BLaER1 treated with 17β-estradiol and CSF1 and Interleukin-3, amounts not matched to agents 10 nM and 100 nM (cell line): ENCODE data around the gene OR10G2.

Experiments used
- H3K27ac ChIP-seq, 11 experiments: shearing (Covaris generic); formaldehyde crosslinking; 2 replicates each; pipeline ENCODE4 v1.8.1; 2022
- H3K27me3 ChIP-seq, 11 experiments: shearing (Covaris generic); formaldehyde crosslinking; 2 replicates each; pipeline ENCODE4 v1.8.1; 2022
- H3K36me3 ChIP-seq, 11 experiments: shearing (Covaris generic); formaldehyde crosslinking; 2 replicates each; pipeline ENCODE4 v1.8.1; 2022
- H3K4me1 ChIP-seq, 10 experiments: shearing (Covaris generic); formaldehyde crosslinking; 2 replicates each; pipeline ENCODE4 v1.8.1; 2022
- H3K4me2 ChIP-seq, 11 experiments: shearing (Covaris generic); formaldehyde crosslinking; 2 replicates each; pipeline ENCODE4 v1.8.1; 2022
- H3K4me3 ChIP-seq, 10 experiments: shearing (Covaris generic); formaldehyde crosslinking; 2 replicates each; pipeline ENCODE4 v1.8.1; 2022
- H3K9ac ChIP-seq, 11 experiments: shearing (Covaris generic); formaldehyde crosslinking; 2 replicates each; pipeline ENCODE4 v1.8.1; 2022
- H3K9me3 ChIP-seq, 11 experiments: shearing (Covaris generic); formaldehyde crosslinking; replicated peaks in 1 of 11; 2 replicates each; pipeline ENCODE4 v1.8.1; 2022
- H4K20me1 ChIP-seq, 11 experiments: shearing (Covaris generic); formaldehyde crosslinking; 2 replicates each; pipeline ENCODE4 v1.8.1; 2022
- Cebpa-rat ChIP-seq, 11 experiments: shearing (Covaris generic); IDR thresholded peaks; 2 replicates each; pipeline ENCODE4 v1.8.1; 2022

OR10G2 gene, protein sequence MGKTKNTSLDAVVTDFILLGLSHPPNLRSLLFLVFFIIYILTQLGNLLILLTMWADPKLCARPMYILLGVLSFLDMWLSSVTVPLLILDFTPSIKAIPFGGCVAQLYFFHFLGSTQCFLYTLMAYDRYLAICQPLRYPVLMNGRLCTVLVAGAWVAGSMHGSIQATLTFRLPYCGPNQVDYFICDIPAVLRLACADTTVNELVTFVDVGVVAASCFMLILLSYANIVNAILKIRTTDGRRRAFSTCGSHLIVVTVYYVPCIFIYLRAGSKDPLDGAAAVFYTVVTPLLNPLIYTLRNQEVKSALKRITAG

GRCh38 chr14:21634840-21635239 lies at the start of gene OR10G2:
TSS of gene OR10G2 (minus strand) at chr14:21634940. CDS start at chr14:21634842, 98 bp downstream.
- no peak within 1 kb of the TSS for H3K4me3 ChIP-seq
- no peak for TF ChIP-seq Cebpa-rat (IDR thresholded peaks at IDR 0.05)
- no peak within 1 kb of the TSS for H3K9ac ChIP-seq
- no peaks in the 10 kb centered on the region for H3K27me3 ChIP-seq
- H3K4me1 ChIP-seq: no peaks in the 10 kb centered on the region
- H4K20me1 ChIP-seq: no peaks in the 10 kb centered on the region
- no peaks in the 10 kb centered on the region for H3K36me3 ChIP-seq
- no peak within 1 kb of the TSS for H3K27ac ChIP-seq
- H3K9me3 ChIP-seq: peaks cover 0 to 11% (median 6%) of the 10 kb centered on the region in 11 experiments; a peak in 8 of 22 replicates
- no peak within 1 kb of the TSS for H3K4me2 ChIP-seq

DNA sequence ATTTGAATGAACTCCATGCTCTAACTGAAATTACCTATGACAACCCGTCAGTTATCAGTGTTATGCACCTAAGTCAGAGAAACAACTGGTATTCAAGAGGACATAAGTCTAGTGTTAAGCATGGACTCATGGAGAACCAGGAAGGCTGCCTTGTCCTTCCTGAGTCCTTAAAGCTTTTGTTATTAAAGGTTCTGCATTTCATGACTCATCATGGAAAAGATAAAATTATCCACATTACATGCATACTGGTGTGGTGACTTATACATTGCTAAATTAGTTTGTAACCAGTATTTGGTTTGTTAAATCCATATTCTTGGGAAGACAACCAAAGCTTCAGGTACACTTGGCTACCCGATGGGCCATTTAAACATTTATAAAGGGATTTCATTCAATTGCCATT lies 45.3 kb upstream of the OR10G2 start:
- Histone ChIP-seq H4K20me1 (no peaks in the 10 kb centered on the region), H3K4me1 (no peaks in the 10 kb centered on the region), H3K36me3 (no peaks in the 10 kb centered on the region), H3K4me3 (no peak overlapping the region), H3K9me3 (peaks cover 13 to 24% (median 17%) of the 10 kb centered on the region in 11 experiments), H3K4me2 (no peak overlapping the region), H3K27me3 (no peaks in the 10 kb centered on the region), H3K27ac (no peak overlapping the region), H3K9ac (no peak overlapping the region)
- no peak for TF ChIP-seq Cebpa-rat (IDR thresholded peaks at IDR 0.05)

GRCh38 chr14:21675566-21675965 lies 40.8 kb upstream of the OR10G2 start:
- H3K4me3 ChIP-seq: no peak overlapping the region
- H3K9me3 ChIP-seq: peaks cover 18 to 36% (median 22%) of the 10 kb centered on the region in 11 experiments

GRCh38 chr14:21673718-21674117 lies 39.0 kb upstream of the OR10G2 start, which contains the start of gene OR4E1:
TSS of gene OR4E1 (minus strand) at chr14:21673818. CDS start at chr14:21670935, 2,883 bp downstream.
- Histone ChIP-seq H3K27me3 (no peaks in the 10 kb centered on the region), H3K4me1 (no peaks in the 10 kb centered on the region), H4K20me1 (no peaks in the 10 kb centered on the region), H3K4me2 (no peak within 1 kb of the TSS), H3K4me3 (no peak within 1 kb of the TSS), H3K9ac (no peak within 1 kb of the TSS), H3K27ac (no peak within 1 kb of the TSS), H3K36me3 (no peaks in the 10 kb centered on the region), H3K9me3 (peaks cover 18 to 36% (median 22%) of the 10 kb centered on the region in 11 experiments)
- TF ChIP-seq Cebpa-rat (IDR thresholded peaks at IDR 0.05): no peak

More at GRCh38 chr14:21675566-21675965, 40.8 kb upstream of the OR10G2 start:
- Histone ChIP-seq H3K36me3 (no peaks in the 10 kb centered on the region), H3K4me2 (no peak overlapping the region), H3K4me1 (no peaks in the 10 kb centered on the region), H3K27ac (no peak overlapping the region), H3K9ac (no peak overlapping the region), H4K20me1 (no peaks in the 10 kb centered on the region), H3K27me3 (no peaks in the 10 kb centered on the region)
- TF ChIP-seq Cebpa-rat (IDR thresholded peaks at IDR 0.05): no peak

DNA sequence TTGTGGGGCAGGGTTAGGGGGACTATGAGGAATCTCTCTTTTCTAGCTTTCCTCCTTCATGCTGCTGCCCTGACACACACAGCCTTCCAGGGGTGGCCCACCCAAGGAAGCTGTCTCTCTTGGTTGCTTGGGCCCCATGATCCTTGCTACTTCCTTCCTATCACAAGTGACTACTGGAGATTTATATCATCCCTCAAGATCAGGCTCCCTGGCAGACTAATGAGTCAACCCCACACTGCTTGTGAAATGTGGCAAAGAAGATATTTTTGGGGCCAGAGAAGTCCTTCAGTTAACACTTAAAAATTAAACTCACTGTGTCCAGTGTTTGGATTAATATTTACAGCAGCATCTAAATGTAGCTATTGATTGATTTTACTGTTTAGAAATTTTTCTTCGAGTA lies 37.4 kb upstream of the OR10G2 start:
- H3K27me3 ChIP-seq: no peaks in the 10 kb centered on the region
- H3K4me1 ChIP-seq: no peaks in the 10 kb centered on the region
- peaks cover 18 to 32% (median 22%) of the 10 kb centered on the region in 11 experiments for H3K9me3 ChIP-seq
- no peak overlapping the region for H3K4me3 ChIP-seq
- TF ChIP-seq Cebpa-rat (IDR thresholded peaks at IDR 0.05): no peak
- H3K4me2 ChIP-seq: no peak overlapping the region
- H3K36me3 ChIP-seq: no peaks in the 10 kb centered on the region
- H3K9ac ChIP-seq: no peak overlapping the region
- no peak overlapping the region for H3K27ac ChIP-seq
- H4K20me1 ChIP-seq: no peaks in the 10 kb centered on the region

DNA sequence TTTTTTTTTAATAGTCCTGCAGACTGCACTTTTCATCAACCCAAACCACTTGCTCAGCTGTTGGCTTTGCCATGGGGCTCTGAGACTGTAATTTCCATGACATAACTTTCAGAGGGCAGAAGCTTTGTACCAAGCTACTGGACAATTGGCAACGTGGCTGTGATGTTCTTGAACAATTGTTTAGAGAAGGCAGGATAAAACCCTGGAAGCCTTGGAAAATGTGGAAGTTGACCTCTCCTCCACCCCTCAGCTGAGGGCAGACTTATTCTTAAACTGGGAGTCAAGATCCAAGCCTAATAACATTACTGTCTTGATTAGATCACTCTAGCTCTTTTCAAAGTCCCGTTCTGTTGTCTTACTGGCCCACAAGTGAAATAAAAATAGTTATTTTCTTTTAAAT lies 36.6 kb upstream of the OR10G2 start:
- no peak overlapping the region for H3K27ac ChIP-seq
- TF ChIP-seq Cebpa-rat (IDR thresholded peaks at IDR 0.05): no peak

DNA sequence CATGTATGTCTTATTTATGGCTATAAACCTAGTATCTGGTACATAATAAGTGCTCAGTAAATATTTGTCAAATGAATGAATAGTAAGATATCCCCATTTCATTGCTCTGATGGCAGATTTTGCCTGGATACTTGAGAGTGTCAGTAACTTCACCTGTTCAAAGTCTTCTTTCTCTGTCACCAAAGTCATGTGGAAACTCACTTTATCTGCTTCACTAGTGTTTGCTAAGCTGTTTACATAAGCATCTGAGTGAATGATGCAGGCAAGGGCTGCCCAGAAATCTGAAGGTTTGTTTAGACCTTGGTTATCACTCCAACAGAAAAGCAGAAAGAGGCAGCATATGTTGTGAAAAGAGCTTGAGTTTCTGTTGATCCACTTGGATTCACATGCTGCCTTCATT lies 34.5 kb upstream of the OR10G2 start:
- Histone ChIP-seq H3K9me3 (peaks cover 0 to 10% (median 4%) of the 10 kb centered on the region in 11 experiments; a peak in 11 of 22 replicates), H3K9ac (no peak overlapping the region), H3K27ac (no peak overlapping the region), H3K4me1 (no peaks in the 10 kb centered on the region), H3K4me2 (no peak overlapping the region), H3K4me3 (no peak overlapping the region), H4K20me1 (no peaks in the 10 kb centered on the region), H3K27me3 (no peaks in the 10 kb centered on the region), H3K36me3 (no peaks in the 10 kb centered on the region)
- no peak for TF ChIP-seq Cebpa-rat (IDR thresholded peaks at IDR 0.05)

More for the DNA sequence above, 36.6 kb upstream of the OR10G2 start:
- Histone ChIP-seq H3K4me2 (no peak overlapping the region), H3K4me1 (no peaks in the 10 kb centered on the region), H3K27me3 (no peaks in the 10 kb centered on the region), H3K4me3 (no peak overlapping the region), H3K9ac (no peak overlapping the region), H3K36me3 (no peaks in the 10 kb centered on the region), H4K20me1 (no peaks in the 10 kb centered on the region), H3K9me3 (peaks cover 16 to 25% (median 21%) of the 10 kb centered on the region in 11 experiments)

DNA sequence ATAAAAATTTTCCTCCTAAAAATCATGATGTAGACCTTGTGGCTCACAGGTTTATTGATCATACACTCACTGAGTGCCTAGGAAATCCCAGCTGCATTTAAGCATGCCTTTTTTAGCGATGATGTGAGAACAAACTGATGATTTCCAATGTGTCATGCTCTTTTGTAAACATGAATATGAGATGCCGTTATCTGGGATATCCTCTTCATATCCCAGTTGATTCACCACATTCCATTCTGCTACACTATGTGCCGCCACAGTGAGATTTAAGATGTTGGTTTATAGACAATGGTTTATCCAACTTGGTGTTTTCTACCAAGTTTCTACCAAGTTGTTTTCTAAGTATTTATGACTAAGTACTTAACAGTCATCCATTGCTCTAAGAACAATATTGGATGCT lies 33.6 kb upstream of the OR10G2 start:
- H3K27me3 ChIP-seq: no peaks in the 10 kb centered on the region
- no peaks in the 10 kb centered on the region for H4K20me1 ChIP-seq
- H3K4me1 ChIP-seq: no peaks in the 10 kb centered on the region
- no peak overlapping the region for H3K9ac ChIP-seq
- no peaks in the 10 kb centered on the region for H3K36me3 ChIP-seq
- H3K27ac ChIP-seq: no peak overlapping the region
- TF ChIP-seq Cebpa-rat (IDR thresholded peaks at IDR 0.05): no peak
- H3K9me3 ChIP-seq: peaks cover 0 to 14% (median 12%) of the 10 kb centered on the region in 11 experiments; a peak in 12 of 22 replicates
- no peak overlapping the region for H3K4me3 ChIP-seq
- no peak overlapping the region for H3K4me2 ChIP-seq

- Histone ChIP-seq H3K4me2 (no peak overlapping the region), H3K36me3 (no peaks in the 10 kb centered on the region), H3K4me3 (no peak overlapping the region), H3K9me3 (no peaks in the 10 kb centered on the region; a peak in 2 of 22 replicates), H3K4me1 (peaks cover 0 to 7% (median 6%) of the 10 kb centered on the region in 10 experiments; a peak in 13 of 20 replicates), H3K27ac (no peak overlapping the region), H4K20me1 (no peaks in the 10 kb centered on the region), H3K9ac (no peak overlapping the region), H3K27me3 (no peaks in the 10 kb centered on the region)
- TF ChIP-seq Cebpa-rat (IDR thresholded peaks at IDR 0.05): no peak
These were observed 22.2 kb upstream of the OR10G2 start for GRCh38 chr14:21656980-21657379.

DNA sequence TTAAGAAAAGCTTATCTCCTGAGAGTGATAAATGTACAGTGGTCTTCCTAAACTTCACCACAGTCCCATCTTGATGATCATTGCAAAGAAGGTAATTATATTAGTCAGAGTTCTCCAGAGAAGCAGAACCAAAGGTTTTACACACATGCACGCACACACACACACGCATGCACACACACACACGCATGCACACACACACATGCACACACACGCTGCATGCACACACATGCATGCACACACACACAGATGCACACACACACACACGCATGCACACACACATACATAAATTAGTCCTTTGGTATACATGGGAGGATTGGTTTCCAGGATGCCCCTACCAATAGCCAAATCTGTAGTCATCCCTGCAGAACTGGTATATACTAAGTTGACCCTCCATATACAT lies 19.5 kb upstream of the OR10G2 start:
- H3K9ac ChIP-seq: no peak overlapping the region
- no peaks in the 10 kb centered on the region for H3K36me3 ChIP-seq

More for the DNA sequence above, 19.5 kb upstream of the OR10G2 start:
- no peak overlapping the region for H3K4me2 ChIP-seq
- peaks cover 0 to 7% (median 6%) of the 10 kb centered on the region in 10 experiments; a peak in 13 of 20 replicates for H3K4me1 ChIP-seq
- no peak overlapping the region for H3K4me3 ChIP-seq
- H3K27ac ChIP-seq: no peak overlapping the region
- TF ChIP-seq Cebpa-rat (IDR thresholded peaks at IDR 0.05): no peak
- no peaks in the 10 kb centered on the region for H4K20me1 ChIP-seq
- H3K9me3 ChIP-seq: no peaks in the 10 kb centered on the region; a peak in 2 of 22 replicates
- no peaks in the 10 kb centered on the region for H3K27me3 ChIP-seq
